ENCODE data around the gene C2orf78.
"Not testable (repeated sequence)": the region's sequence is repeated elsewhere in the genome, so short reads cannot be mapped to it uniquely, and the experiment has no call there.

C2orf78 gene

GRCh38 chr2:73779467-73780236, 4.3 kb upstream of the C2orf78 start, which contains the start of gene DUSP11:
TSS of gene DUSP11 (minus strand) at chr2:73780103. CDS start at chr2:73779974, 129 bp downstream.
- peak; percentile 94 to 96 for DNase-seq

- no peak for DNase-seq
These were observed 3.8 kb upstream of the C2orf78 start for GRCh38 chr2:73780237-73780582.

GRCh38 chr2:73783402-73783801, 581 bp upstream of the C2orf78 start:
- DNase-seq = not testable (repeated sequence)

GRCh38 chr2:73811878-73812277, 27.9 kb downstream of the C2orf78 start:
- no peak for DNase-seq

GRCh38 chr2:73812635-73813034, 28.7 kb downstream of the C2orf78 start:
- no peak for DNase-seq

GRCh38 chr2:73818296-73818695, 34.3 kb downstream of the C2orf78 start:
- no peak for DNase-seq

- no peak for DNase-seq
These were observed 37.2 kb downstream of the C2orf78 start for GRCh38 chr2:73821227-73821626.

- DNase-seq = no peak
These were observed 37.7 kb downstream of the C2orf78 start for GRCh38 chr2:73821669-73822068.

GRCh38 chr2:73822276-73822675, 38.3 kb downstream of the C2orf78 start:
- DNase-seq = no peak

- DNase-seq = no peak
These were observed 39.0 kb downstream of the C2orf78 start for GRCh38 chr2:73822991-73823390.

- no peak for DNase-seq
These were observed 39.4 kb downstream of the C2orf78 start for GRCh38 chr2:73823416-73823815.

GRCh38 chr2:73823916-73824523, 40.0 kb downstream of the C2orf78 start:
- peak; percentile 68 to 74 for DNase-seq

- no peak for DNase-seq
These were observed 41.4 kb downstream of the C2orf78 start for GRCh38 chr2:73825408-73825807.

- DNase-seq = peak in 1 of 2 experiments; percentile 36
These were observed 43.0 kb downstream of the C2orf78 start for GRCh38 chr2:73827018-73827417.

- no peak for DNase-seq
These were observed 43.8 kb downstream of the C2orf78 start for GRCh38 chr2:73827660-73828388.

GRCh38 chr2:73828389-73828817, 44.4 kb downstream of the C2orf78 start:
- no peak for DNase-seq

GRCh38 chr2:73828818-73829570, 45.0 kb downstream of the C2orf78 start, which contains the start of gene STAMBP:
TSS of gene STAMBP (plus strand) at chr2:73828961. CDS start at chr2:73830857, 1,896 bp downstream.
- DNase-seq = peak; percentile 96 to 98

GRCh38 chr2:73830871-73831401, 47.0 kb downstream of the C2orf78 start:
- DNase-seq = no peak

GRCh38 chr2:73832930-73833329, 48.9 kb downstream of the C2orf78 start:
- DNase-seq = peak in 1 of 2 experiments; percentile 26

GRCh38 chr2:73836141-73836943, 52.4 kb downstream of the C2orf78 start:
- DNase-seq = no peak

- no peak for DNase-seq
These were observed 54.0 kb downstream of the C2orf78 start for GRCh38 chr2:73837847-73838585.
